ENCODE data around the gene MRGPRD. TPM values are rescaled to one million over a fixed set of nuclear protein-coding genes. Genes with fewer than 3 reads are reported as not detected.

MRGPRD gene
- total and polyA plus RNA-seq, 10 of the 15 experiments (the other 5 are each of a cell fraction or from before 2014, with no cell fraction given), result not detected

DNA sequence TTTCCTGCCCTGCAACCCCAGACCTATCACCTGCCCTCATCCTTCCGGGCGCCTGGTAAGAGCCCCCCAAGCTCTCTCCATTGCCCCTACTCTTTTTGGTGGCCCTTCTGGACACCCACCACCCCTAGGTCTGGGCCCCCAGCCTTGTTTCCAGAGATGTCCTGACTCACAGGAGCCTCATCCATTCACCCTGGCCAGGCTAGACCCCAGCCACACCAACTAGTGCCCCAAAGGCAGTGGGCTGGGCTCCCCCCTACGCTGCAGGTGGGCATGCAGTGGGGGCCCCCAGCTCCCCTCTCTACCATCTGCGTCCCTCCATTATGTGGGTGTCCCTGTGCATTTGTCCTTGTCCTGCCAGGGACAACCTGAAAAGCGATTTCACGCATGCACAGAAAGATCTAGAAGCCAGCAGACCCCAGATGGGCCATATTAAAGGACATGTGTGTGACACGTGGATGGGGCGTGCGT is 30.9 kb upstream of the MRGPRD start:
- ChIA-PET SMC1A (ENCODE audit: uncharacterized antibody, unreplicated experiment) (no interaction called here), CTCF (no interaction called here), POLR2A (no interaction called here), RAD21 (ENCODE audit: unreplicated experiment) (no interaction called here)
- no peaks in the 10 kb centered on the region for H3K36me3 ChIP-seq (ENCODE audit: control insufficient read depth in 2 of 2, insufficient read depth in 2 of 2, low read length in 1 of 2)
- H3K4me3 ChIP-seq, result no peak overlapping the region
- no peak overlapping the region for H3K27ac ChIP-seq (ENCODE audit: control insufficient read depth, insufficient read depth)
- H2AFZ ChIP-seq (ENCODE audit: control insufficient read depth, low read depth, low read length), result no peak overlapping the region
- H3K9me3 ChIP-seq (replicated peaks; ENCODE audit: control insufficient read depth, insufficient read depth, low read length), result no peaks in the 10 kb centered on the region
- 33% methylated on average over 9 of the region's 9 CpGs for WGBS (ENCODE audit: insufficient coverage, insufficient replicate concordance, low lambda C conversion rate, missing lambda C conversion rate)
- DNase-seq (ENCODE audit: low read depth, low spot score) (no peak), ATAC-seq (no peak), FAIRE-seq (no peak)
- no peak overlapping the region for H3K4me2 ChIP-seq (ENCODE audit: control insufficient read depth, insufficient read depth)
- H3K79me2 ChIP-seq (ENCODE audit: control insufficient read depth, insufficient read depth, low read length), result no peaks in the 10 kb centered on the region
- no peaks in the 10 kb centered on the region for H3K4me1 ChIP-seq (ENCODE audit: control insufficient read depth, insufficient read depth, low read length)
- H3K27me3 ChIP-seq (replicated peaks in 1 of 2; ENCODE audit: control insufficient read depth in 2 of 2, insufficient read depth in 2 of 2, low read length in 1 of 2), result peaks cover 4 to 6% of the 10 kb centered on the region in 2 experiments; a peak in 3 of 4 replicates
- intact Hi-C loops (cut with micrococcal nuclease; ENCODE audit: unreplicated experiment), result no loop called here
- H3K9ac ChIP-seq (ENCODE audit: control insufficient read depth, insufficient read depth, low read length), result no peak overlapping the region
- in situ Hi-C loops (cut with MboI), result no loop called here
- no peak for TF ChIP-seq HSF1 (IDR thresholded peaks at IDR 0.05; ENCODE audit: low read depth, low read length)
- TF ChIP-seq, protein P1, sequence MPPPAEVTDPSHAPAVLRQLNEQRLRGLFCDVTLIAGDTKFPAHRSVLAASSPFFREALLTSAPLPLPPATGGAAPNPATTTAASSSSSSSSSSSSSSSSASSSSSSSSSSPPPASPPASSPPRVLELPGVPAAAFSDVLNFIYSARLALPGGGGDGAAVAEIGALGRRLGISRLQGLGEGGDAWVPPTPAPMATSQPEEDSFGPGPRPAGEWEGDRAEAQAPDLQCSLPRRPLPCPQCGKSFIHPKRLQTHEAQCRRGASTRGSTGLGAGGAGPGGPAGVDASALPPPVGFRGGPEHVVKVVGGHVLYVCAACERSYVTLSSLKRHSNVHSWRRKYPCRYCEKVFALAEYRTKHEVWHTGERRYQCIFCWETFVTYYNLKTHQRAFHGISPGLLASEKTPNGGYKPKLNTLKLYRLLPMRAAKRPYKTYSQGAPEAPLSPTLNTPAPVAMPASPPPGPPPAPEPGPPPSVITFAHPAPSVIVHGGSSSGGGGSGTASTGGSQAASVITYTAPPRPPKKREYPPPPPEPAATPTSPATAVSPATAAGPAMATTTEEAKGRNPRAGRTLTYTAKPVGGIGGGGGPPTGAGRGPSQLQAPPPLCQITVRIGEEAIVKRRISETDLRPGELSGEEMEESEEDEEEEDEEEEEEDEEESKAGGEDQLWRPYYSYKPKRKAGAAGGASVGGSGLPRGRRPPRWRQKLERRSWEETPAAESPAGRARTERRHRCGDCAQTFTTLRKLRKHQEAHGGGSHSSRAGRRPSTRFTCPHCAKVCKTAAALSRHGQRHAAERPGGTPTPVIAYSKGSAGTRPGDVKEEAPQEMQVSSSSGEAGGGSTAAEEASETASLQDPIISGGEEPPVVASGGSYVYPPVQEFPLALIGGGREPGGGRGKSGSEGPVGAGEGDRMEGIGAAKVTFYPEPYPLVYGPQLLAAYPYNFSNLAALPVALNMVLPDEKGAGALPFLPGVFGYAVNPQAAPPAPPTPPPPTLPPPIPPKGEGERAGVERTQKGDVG (CRISPR knock-in tag; IDR thresholded peaks at IDR 0.05), result no peak
- TF ChIP-seq RAD51 (IDR thresholded peaks at IDR 0.05), result no peak
- no peak for TF ChIP-seq BCL11A (IDR thresholded peaks at IDR 0.05; ENCODE audit: low read depth, low read length)
- no peak for TF ChIP-seq SIX5 (IDR thresholded peaks at IDR 0.05; ENCODE audit: low read depth, low read length, severe bottlenecking)
- no peak for TF ChIP-seq CHD1 (IDR thresholded peaks at IDR 0.05; ENCODE audit: low read depth, low read length)
- BruUV-seq (replicated peaks), result no TSS peak
- no peaks in the 10 kb centered on the region for H4K20me1 ChIP-seq (ENCODE audit: control insufficient read depth, insufficient read depth)

Data from GM12878 (cell line).